ENCODE data around the gene MRPS18A. TPM values are rescaled to one million over a fixed set of nuclear protein-coding genes. Genes with fewer than 3 reads are reported as not detected.

Gene MRPS18A
- total RNA-seq, 4 donors from 2014 or later = 26.3 to 61.1 (median 45.1) TPM

DNA sequence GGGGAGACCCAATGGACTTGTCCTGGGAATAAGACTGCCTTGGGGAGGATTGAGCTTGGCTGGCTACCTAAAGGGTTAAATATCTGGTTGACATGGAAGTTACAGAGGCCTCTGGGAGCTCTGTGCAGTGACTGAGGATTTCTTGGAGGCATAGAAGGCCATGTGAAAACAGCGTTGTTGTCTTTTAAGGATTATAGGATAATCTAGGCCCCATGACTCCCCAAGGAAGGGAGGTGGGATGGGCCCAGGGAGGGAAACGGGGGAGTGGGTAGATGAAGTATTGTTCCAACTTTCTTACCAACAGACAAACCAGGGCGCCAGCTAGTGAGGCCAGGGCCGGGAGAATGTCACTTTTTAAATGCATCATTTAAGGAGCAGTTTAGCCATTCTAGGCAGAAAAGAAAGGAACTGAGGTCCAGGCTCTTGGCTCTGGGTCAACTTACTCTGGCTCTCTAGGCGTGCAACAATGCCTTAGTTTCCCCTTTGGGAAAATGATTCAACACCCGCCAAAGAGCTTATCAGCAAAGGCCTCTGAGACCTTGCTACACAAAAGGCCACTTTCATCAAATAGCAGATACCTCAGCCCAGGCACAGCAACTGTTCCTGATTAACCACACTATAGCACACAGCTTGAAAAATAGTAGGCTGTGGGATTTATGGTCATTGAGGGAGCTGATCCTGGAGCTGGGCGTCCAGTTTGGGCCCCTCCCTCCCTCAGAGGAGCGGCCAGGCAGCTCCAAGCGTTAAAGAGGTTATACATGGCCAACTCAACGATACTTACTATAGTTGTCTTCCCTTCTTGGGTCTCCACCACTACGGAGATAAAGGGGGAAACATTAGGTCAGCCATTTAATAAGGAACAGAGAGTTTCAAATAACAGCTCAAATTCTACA is 7.0 kb downstream of the MRPS18A start:
- H3K27ac ChIP-seq = no peak overlapping the region
- no peaks in the 10 kb centered on the region for H3K27me3 ChIP-seq
- no peak for DNase-seq
- 72 to 77% methylated on average over 11 of the region's 11 CpGs for WGBS, 2 donors
- no peaks in the 10 kb centered on the region for H3K9me3 ChIP-seq
- TF ChIP-seq POLR2A (IDR thresholded peaks at IDR 0.05) = no peak
- TF ChIP-seq, protein P1, sequence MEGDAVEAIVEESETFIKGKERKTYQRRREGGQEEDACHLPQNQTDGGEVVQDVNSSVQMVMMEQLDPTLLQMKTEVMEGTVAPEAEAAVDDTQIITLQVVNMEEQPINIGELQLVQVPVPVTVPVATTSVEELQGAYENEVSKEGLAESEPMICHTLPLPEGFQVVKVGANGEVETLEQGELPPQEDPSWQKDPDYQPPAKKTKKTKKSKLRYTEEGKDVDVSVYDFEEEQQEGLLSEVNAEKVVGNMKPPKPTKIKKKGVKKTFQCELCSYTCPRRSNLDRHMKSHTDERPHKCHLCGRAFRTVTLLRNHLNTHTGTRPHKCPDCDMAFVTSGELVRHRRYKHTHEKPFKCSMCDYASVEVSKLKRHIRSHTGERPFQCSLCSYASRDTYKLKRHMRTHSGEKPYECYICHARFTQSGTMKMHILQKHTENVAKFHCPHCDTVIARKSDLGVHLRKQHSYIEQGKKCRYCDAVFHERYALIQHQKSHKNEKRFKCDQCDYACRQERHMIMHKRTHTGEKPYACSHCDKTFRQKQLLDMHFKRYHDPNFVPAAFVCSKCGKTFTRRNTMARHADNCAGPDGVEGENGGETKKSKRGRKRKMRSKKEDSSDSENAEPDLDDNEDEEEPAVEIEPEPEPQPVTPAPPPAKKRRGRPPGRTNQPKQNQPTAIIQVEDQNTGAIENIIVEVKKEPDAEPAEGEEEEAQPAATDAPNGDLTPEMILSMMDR (IDR thresholded peaks at IDR 0.05) = no peak
- intact Hi-C loops (cut with DNase I) = no loop called here
- H3K4me1 ChIP-seq = no peaks in the 10 kb centered on the region
- H3K36me3 ChIP-seq = peaks cover 30 to 31% of the 10 kb centered on the region in 2 donors
- no peak overlapping the region for H3K4me3 ChIP-seq (replicated peaks in 1 of 3)

DNA sequence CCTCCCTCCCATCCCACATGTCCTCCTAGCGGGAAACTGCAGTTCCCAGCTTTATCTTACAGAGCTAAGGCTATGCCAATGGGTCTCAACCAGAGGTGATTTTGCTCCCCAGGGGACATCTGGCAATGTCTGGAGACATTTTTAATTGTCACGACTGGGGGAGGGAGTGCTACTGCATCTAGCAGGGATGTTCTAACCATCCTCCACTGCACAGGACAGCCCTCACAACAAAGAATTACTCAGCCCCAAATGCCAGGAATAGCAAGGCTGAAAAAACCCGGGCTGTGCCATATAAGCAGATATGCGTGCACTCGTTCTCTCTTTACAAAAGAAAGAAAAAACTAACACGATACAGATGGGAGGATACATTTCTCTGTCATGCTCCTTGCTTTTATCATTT is 8.5 kb downstream of the MRPS18A start:
- WGBS, 2 donors = 92% methylated on average over 6 of the region's 6 CpGs
- no peak overlapping the region for H3K27ac ChIP-seq
- no peak overlapping the region for H3K4me3 ChIP-seq (replicated peaks in 1 of 3)
- TF ChIP-seq, protein P1 (IDR thresholded peaks at IDR 0.05) = no peak
- TF ChIP-seq POLR2A (IDR thresholded peaks at IDR 0.05) = no peak
- DNase-seq = no peak
- no peaks in the 10 kb centered on the region for H3K27me3 ChIP-seq
- intact Hi-C loops (cut with DNase I) = no loop called here
- H3K36me3 ChIP-seq = peaks cover 45 to 46% of the 10 kb centered on the region in 2 donors
- H3K4me1 ChIP-seq = no peaks in the 10 kb centered on the region
- no peaks in the 10 kb centered on the region for H3K9me3 ChIP-seq

DNA sequence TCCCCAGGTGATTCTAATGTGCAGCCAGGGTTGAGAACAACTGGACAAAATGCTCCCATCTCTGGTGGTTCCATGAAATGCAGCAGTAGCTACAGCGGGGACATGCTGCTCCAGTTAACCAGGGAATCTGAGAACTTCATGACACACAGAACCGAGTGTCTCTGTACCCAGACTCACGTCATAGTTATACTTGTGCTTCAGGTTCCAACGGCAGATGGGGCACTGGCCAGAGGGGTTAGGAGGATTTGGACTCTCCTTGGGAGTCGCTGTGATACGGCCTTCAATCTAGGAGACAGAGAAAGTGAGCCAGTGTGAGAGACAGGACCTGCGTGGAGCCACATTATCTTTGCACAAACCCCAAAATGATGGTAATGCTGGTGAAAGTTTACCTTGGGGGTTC is 9.2 kb downstream of the MRPS18A start:
- Histone ChIP-seq H3K4me3 (replicated peaks in 1 of 3) (no peak overlapping the region), H3K27ac (no peak overlapping the region), H3K36me3 (peaks cover 51 to 53% of the 10 kb centered on the region in 2 donors), H3K9me3 (no peaks in the 10 kb centered on the region), H3K4me1 (no peaks in the 10 kb centered on the region), H3K27me3 (no peaks in the 10 kb centered on the region)
- 88 to 92% methylated on average over 7 of the region's 7 CpGs for WGBS, 2 donors
- intact Hi-C loops (cut with DNase I) = no loop called here
- TF ChIP-seq POLR2A (IDR thresholded peaks at IDR 0.05) = no peak
- TF ChIP-seq, protein P1 (IDR thresholded peaks at IDR 0.05) = no peak
- DNase-seq = no peak

DNA sequence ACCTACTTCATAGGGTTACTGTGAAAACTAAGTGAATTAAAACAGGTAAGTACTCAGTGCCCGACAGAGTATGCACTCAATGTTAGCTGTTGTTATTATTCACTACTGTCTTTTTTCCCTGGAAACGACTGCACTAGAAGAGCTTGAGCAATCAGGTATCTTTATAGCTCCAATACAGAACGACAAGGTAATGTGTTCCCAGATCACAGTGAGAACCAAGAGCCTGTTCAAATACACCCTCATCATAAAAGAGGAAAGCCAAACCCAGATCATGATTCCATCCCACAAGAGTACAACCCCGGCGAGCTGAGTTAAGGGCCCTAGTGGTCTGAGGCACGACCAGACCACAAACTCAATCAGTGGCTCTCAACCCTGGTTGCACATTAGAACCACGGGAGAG is 9.8 kb downstream of the MRPS18A start:
- WGBS, 2 donors = 77 to 86% methylated on average over 6 to 7 of the region's 7 CpGs
- H3K4me1 ChIP-seq = no peaks in the 10 kb centered on the region
- intact Hi-C loops (cut with DNase I) = no loop called here
- no peaks in the 10 kb centered on the region for H3K27me3 ChIP-seq
- H3K36me3 ChIP-seq = peaks cover 53 to 54% of the 10 kb centered on the region in 2 donors
- TF ChIP-seq, protein P1 (IDR thresholded peaks at IDR 0.05) = no peak
- no peak for TF ChIP-seq POLR2A (IDR thresholded peaks at IDR 0.05)
- no peak overlapping the region for H3K4me3 ChIP-seq (replicated peaks in 1 of 3)
- H3K9me3 ChIP-seq = no peaks in the 10 kb centered on the region
- no peak overlapping the region for H3K27ac ChIP-seq
- DNase-seq = no peak

DNA sequence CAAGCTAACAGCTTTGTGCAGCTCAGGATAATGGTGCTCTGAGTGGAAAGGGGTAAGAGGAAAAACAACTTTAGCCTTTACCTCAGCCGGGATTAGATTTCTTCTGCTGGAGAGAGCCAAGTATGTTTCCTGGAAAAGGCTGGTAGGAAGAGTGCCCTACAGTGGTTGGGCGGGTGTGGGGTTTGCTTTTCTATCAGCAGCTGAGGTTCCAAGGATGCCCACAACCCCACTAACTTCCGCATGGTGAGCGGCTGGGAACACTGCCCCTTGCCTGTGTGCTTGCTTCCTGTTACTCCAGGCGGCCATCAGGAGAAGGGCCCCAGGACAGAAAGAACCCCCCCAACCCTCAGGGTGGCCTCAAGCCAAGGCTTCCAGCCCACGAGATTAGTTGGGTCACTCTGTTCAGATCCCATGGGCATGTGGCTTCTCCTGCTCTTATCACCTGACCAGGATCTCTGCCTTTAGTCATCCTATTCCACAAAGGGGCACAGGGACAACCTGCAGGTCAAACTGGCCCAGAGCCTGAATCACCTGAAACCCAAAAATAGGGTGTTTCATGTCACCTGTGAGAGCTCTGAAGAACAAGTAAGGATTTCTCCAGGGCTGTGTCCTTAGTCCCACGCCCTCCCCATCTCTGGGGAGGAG is 10.5 kb downstream of the MRPS18A start:
- intact Hi-C loops (cut with DNase I) = no loop called here
- Histone ChIP-seq H3K27me3 (no peaks in the 10 kb centered on the region), H3K4me3 (replicated peaks in 1 of 3) (no peak overlapping the region), H3K4me1 (no peaks in the 10 kb centered on the region), H3K27ac (no peak overlapping the region), H3K9me3 (no peaks in the 10 kb centered on the region), H3K36me3 (peaks cover 53 to 54% of the 10 kb centered on the region in 2 donors)
- TF ChIP-seq, protein P1 (IDR thresholded peaks at IDR 0.05) = no peak
- no peak for DNase-seq
- 87 to 98% methylated on average over 6 to 7 of the region's 7 CpGs for WGBS, 2 donors
